ENCODE data around the gene RAB22A.

DNA sequence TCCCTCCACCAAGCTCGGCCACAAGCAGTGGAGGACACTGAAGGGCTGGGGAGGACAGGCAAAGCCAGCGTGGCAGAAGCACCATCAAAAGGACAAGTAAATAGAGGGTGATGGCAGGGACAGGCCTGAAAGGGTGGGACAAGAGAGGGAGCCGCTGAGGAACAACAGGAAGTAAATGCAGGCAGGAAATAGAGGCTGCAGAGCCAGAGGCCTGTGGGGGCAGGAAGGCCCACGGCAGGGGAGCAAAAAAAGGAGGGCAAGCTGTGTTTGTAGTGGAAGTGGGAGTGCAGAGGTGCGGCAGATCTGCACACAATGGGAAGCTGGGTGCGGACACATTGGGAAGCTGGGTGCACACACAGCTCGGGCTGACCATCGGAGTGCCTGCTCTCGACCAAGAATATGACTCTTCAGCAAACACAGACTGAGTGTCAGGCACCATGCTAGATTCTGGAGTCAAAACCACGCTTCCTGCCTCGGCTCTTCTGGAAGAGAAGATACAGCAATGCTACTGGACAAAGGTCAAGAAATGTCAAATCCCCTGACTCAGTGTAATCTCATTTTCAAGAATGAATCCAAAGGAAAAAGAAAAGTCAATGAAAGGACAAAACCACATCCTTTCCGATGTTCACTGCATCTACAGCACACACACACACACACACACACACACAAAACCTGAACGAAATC lies 40.4 kb upstream of the RAB22A start:
- TF ChIP-seq CTCF (IDR thresholded peaks at IDR 0.05) (no peak), POLR2A (IDR thresholded peaks at IDR 0.05) (no peak)
